Keratinocyte (primary cell): Measurements from ENCODE around the gene N4BP2L1.
A peak's percentile ranks its signal among the peaks of the same experiment; 100 is the strongest.

Experiments used
- CTCF ChIP-seq, 3 experiments: IDR thresholded peaks in 1 of 3; conservative IDR thresholded peaks in 1 of 3; optimal IDR thresholded peaks in 1 of 3; 2 replicates in 2 of 3; 3 replicates in 1 of 3; pipeline versions ENCODE3 to v1.5.1; 2011; ENCODE audit warnings: low read length in 3 of 3, mild to moderate bottlenecking in 3 of 3, moderate library complexity in 2 of 3, control low read depth in 1 of 3, inconsistent platforms in 1 of 3; ENCODE audit not compliant: insufficient read depth in 2 of 3; ENCODE audit errors: extremely low read depth in 1 of 3
- EZH2 ChIP-seq: IDR thresholded peaks from one replicate; pipeline ENCODE4 v1.6.1; 2012; ENCODE audit warnings: inconsistent platforms, mild to moderate bottlenecking, low read length, moderate library complexity

- TF ChIP-seq EZH2 (no peak), CTCF (optimal IDR thresholded peaks at IDR 0.05 in 1 of 3, IDR thresholded peaks at IDR 0.05 in 1 of 3, conservative IDR thresholded peaks at IDR 0.05 in 1 of 3; ENCODE audit: extremely low read depth in 1 of 3, insufficient read depth in 2 of 3, low read length in 3 of 3) (peak; percentile 53 to 79 (median 55))
Measured at GRCh38 chr13:32415019-32415418, 12.9 kb downstream of the N4BP2L1 start.
